Nephron progenitor cell (in vitro differentiated cells): ENCODE data around the gene WDPCP.
A peak's percentile ranks its signal among the peaks of the same experiment; 100 is the strongest.
"Not testable (repeated sequence)": the region's sequence is repeated elsewhere in the genome, so short reads cannot be mapped to it uniquely, and the experiment has no call there.

Experiments used
- DNase-seq: peaks from one replicate; pipeline ENCODE4 v3.0.0; 2021
- H3K27ac Mint-ChIP-seq: 2 replicates; pipeline ENCODE4 v1.8.0; 2021; ENCODE audit warnings: mild to moderate bottlenecking, moderate library complexity, mixed read lengths
- H3K27me3 Mint-ChIP-seq: 2 replicates; pipeline ENCODE4 v1.8.0; 2021; ENCODE audit warnings: mild to moderate bottlenecking, low read depth, mixed read lengths; ENCODE audit not compliant: poor library complexity
- H3K36me3 Mint-ChIP-seq: 2 replicates; pipeline ENCODE4 v1.8.0; 2021; ENCODE audit warnings: low read depth, mixed read lengths
- H3K4me1 Mint-ChIP-seq: 2 replicates; pipeline ENCODE4 v1.8.0; 2021; ENCODE audit warnings: mixed read lengths
- H3K4me3 Mint-ChIP-seq: 2 replicates; pipeline ENCODE4 v1.8.0; 2021; ENCODE audit warnings: mild to moderate bottlenecking, moderate library complexity, mixed read lengths
- H3K9me3 Mint-ChIP-seq: 2 replicates; pipeline ENCODE4 v1.8.0; 2021; ENCODE audit warnings: mild to moderate bottlenecking, moderate library complexity, mixed read lengths
- TF ChIP-seq, protein P1 (sequence below): fragments of 200-600 bp; sonication (generic); IDR thresholded peaks from 2 replicates; pipeline ENCODE4 v1.5.0; 2021; ENCODE audit warnings: antibody characterized with exemption

WDPCP gene

DNA sequence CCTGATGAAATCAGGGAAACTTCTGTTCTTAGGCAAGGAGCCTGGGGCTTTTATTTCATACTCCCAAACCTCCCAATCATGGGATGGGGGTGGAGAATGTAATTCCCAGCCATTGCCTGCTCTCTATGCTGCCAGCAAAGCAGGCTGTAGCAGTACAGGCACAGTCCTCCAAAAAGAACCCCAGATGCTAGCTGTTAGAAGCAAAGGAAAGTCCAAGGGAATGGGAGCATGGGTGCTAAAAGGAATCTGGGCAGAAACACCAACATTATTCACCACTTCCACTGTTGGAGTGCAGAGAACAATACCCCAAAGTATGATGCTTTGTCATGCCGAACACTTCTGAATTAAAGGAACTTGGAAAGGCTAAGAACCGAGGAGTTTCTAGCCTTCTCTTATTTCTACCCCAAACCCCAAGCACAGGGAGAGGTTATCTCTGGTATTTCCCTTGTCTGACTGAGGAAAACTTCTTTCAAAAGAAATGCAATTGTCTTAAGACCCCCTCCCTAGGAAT is 25.2 kb upstream of the WDPCP start:
- Mint-ChIP-seq H3K9me3 (peaks cover 3% of the 10 kb centered on the region), H3K27me3 (no peaks in the 10 kb centered on the region), H3K36me3 (no peaks in the 10 kb centered on the region), H3K4me3 (no peak overlapping the region), H3K27ac (no peak overlapping the region), H3K4me1 (peaks cover 20% of the 10 kb centered on the region)
- TF ChIP-seq, protein P1, sequence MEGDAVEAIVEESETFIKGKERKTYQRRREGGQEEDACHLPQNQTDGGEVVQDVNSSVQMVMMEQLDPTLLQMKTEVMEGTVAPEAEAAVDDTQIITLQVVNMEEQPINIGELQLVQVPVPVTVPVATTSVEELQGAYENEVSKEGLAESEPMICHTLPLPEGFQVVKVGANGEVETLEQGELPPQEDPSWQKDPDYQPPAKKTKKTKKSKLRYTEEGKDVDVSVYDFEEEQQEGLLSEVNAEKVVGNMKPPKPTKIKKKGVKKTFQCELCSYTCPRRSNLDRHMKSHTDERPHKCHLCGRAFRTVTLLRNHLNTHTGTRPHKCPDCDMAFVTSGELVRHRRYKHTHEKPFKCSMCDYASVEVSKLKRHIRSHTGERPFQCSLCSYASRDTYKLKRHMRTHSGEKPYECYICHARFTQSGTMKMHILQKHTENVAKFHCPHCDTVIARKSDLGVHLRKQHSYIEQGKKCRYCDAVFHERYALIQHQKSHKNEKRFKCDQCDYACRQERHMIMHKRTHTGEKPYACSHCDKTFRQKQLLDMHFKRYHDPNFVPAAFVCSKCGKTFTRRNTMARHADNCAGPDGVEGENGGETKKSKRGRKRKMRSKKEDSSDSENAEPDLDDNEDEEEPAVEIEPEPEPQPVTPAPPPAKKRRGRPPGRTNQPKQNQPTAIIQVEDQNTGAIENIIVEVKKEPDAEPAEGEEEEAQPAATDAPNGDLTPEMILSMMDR = no peak
- no peak for DNase-seq

DNA sequence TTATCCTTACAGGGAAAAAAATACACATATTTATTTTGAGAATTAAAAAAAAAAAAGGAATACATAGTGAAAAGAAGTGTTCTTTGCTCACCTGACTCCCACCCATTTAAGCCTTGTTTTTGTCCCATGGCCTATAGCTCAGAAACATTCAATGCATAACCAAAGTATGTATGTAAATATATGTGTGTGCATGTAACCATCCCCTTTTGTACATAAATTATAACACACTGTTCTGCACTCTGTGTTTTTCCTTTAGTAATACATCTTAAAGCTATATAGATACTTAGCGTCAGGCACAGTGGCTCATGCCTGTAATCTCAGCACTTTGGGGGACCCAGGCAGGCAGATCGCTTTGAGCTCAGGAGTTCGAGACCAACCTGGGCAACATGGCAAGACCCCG is 22.2 kb upstream of the WDPCP start:
- DNase-seq = no peak
- Mint-ChIP-seq H3K27ac (no peak overlapping the region), H3K4me3 (no peak overlapping the region), H3K27me3 (no peaks in the 10 kb centered on the region), H3K4me1 (peaks cover 17% of the 10 kb centered on the region), H3K36me3 (peaks cover 22% of the 10 kb centered on the region), H3K9me3 (peaks cover 3% of the 10 kb centered on the region)
- TF ChIP-seq, protein P1 = no peak

DNA sequence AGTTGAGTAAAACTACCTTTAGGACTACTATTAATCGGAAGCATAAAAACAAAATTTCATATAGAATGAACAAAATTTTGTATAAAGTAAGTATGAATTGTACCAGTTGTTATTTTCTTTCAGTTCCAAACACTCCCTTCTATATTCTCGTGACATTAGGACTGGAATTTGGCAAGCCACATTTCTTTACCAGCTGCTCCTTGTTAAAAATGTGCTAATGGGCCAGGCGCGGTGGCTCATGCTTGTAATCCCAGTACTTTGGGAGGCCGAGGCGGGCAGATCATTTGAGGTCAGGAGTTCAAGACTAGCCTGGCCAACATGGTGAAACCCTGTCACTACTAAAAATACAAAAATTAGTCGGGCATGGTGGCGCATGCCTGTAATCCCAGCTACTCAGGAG is 20.6 kb upstream of the WDPCP start:
- H3K36me3 Mint-ChIP-seq = peaks cover 34% of the 10 kb centered on the region
- not testable (repeated sequence) for H3K4me1 Mint-ChIP-seq, H3K4me3 Mint-ChIP-seq, H3K27ac Mint-ChIP-seq, H3K27me3 Mint-ChIP-seq, H3K9me3 Mint-ChIP-seq, DNase-seq

DNA sequence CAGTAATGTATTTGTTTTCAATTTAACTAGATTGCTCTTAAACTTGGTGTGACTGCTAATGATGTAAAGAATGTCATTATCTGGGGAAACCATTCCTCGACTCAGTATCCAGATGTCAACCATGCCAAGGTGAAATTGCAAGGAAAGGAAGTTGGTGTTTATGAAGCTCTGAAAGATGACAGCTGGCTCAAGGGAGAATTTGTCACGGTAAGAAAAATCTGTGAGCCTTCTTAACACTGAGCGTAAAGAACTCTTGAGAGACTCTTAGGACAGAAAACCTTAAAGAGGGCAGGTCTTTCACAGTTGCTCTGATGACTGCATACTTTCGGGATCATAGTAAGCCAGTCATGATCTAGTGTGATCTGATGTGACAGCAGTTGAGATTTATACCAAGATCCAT is 16.4 kb upstream of the WDPCP start:
- Mint-ChIP-seq H3K4me1 (no peaks in the 10 kb centered on the region), H3K27me3 (no peaks in the 10 kb centered on the region), H3K4me3 (no peak overlapping the region), H3K9me3 (no peaks in the 10 kb centered on the region), H3K27ac (peak overlapping the region; percentile 34), H3K36me3 (peaks cover 58% of the 10 kb centered on the region)
- DNase-seq = no peak
- TF ChIP-seq, protein P1 = no peak

DNA sequence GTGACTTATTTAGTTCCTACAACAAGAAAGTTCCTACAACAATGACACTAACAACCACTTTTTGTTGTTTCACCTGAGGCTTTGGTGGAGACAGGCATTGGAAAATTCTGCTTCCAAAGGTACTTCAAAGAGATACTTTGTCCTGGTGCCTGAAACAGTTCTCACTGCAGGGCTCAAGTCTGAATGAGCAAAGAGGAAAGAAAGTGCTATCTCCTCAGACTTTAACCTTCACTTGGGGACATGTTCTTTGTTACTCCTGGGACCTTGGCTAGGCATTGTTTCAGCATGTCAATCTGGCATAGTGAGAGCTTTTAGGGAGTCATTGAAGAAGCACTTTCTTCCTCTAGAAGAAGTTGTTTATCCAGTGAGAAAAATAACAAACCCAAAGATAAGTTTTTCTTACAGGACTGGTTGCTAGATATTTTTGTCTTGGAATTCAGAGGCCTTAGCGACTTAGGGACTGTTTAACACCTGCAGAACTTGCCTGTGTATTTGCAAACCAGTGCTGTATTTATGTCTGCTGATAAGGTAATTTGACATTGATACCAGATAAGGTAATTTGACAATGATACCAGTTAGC is 12.7 kb upstream of the WDPCP start:
- TF ChIP-seq, protein P1 = no peak
- DNase-seq = no peak
- Mint-ChIP-seq H3K27me3 (no peaks in the 10 kb centered on the region), H3K27ac (no peak overlapping the region), H3K36me3 (peaks cover 63% of the 10 kb centered on the region), H3K4me1 (no peaks in the 10 kb centered on the region), H3K4me3 (no peak overlapping the region), H3K9me3 (no peaks in the 10 kb centered on the region)

DNA sequence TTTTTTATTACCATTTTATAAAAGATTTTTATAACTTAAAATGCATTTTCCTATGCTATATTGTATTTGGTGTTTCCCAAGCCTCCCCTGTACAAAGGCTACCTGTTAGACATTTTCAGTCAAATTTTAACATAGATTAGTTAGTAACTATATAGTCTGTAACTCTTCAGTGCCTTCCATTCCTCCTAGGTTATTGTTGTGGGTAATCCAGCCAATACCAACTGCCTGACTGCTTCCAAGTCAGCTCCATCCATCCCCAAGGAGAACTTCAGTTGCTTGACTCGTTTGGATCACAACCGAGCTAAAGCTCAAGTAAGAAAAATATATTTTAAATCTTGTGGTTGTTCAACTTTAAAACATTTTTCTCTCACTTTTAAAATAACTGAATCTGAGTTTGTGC is 10.7 kb upstream of the WDPCP start:
- no peak overlapping the region for H3K4me3 Mint-ChIP-seq
- TF ChIP-seq, protein P1 = no peak
- peaks cover 52% of the 10 kb centered on the region for H3K36me3 Mint-ChIP-seq
- no peaks in the 10 kb centered on the region for H3K27me3 Mint-ChIP-seq
- H3K9me3 Mint-ChIP-seq = no peaks in the 10 kb centered on the region
- no peaks in the 10 kb centered on the region for H3K4me1 Mint-ChIP-seq
- no peak overlapping the region for H3K27ac Mint-ChIP-seq
- DNase-seq = no peak
